SK-N-SH (cell line): ENCODE measurements around the gene PHF21A. TPM values are rescaled to one million over a fixed set of nuclear protein-coding genes. Genes with fewer than 3 reads are reported as not detected.

ENCODE experiments used
- CTCF ChIA-PET: fragments of 300-600, 350-600 bp; formaldehyde crosslinking; extraction: SDS; loops from one replicate; lab custom pipeline; 2021; lab: Yijun Ruan, JAX
- POLR2A ChIA-PET: fragments of 350-600 bp; sonication (Branson Sonifier 250); formaldehyde crosslinking; extraction: SDS; loops from one replicate; lab custom pipeline; 2020; ENCODE audit warnings: antibody characterized with exemption, inconsistent platforms; lab: Yijun Ruan, JAX
- DNase-seq: peaks from one replicate; pipeline ENCODE4 v3.0.0; 2012
- H2AFZ ChIP-seq: fragments of 200-600 bp; sonication (generic); 2 replicates; pipeline ENCODE4 v1.8.1; 2016; ENCODE audit warnings: antibody characterized with exemption, mild to moderate bottlenecking, low read depth
- H3F3A ChIP-seq: fragments of 200-600 bp; sonication (generic); replicated peaks from 2 replicates; pipeline ENCODE3; 2016; ENCODE audit warnings: antibody characterized with exemption, mild to moderate bottlenecking; ENCODE audit not compliant: insufficient read depth
- H3K27ac ChIP-seq, 2 experiments: fragments of 200-500 bp in 1 of 2; fragments of 200-600 bp in 1 of 2; sonication (Bioruptor generic) in 1 of 2; sonication (generic), shearing (Covaris generic) in 1 of 2; 2 replicates each; pipeline versions ENCODE4 v1.5.1 to v1.6.1; 2014 to 2016; ENCODE audit warnings: low read depth in 2 of 2, inconsistent platforms in 1 of 2, low read length in 1 of 2, mild to moderate bottlenecking in 1 of 2, mixed read lengths in 1 of 2
- H3K27me3 ChIP-seq: fragments of 200-600 bp; sonication (generic), shearing (Covaris generic); 2 replicates; pipeline ENCODE4 v1.6.1; 2016; ENCODE audit warnings: mixed run types; ENCODE audit not compliant: insufficient read depth
- H3K36me3 ChIP-seq, 2 experiments: fragments of 200-500 bp in 1 of 2; fragments of 200-600 bp in 1 of 2; sonication (Bioruptor generic) in 1 of 2; sonication (generic) in 1 of 2; replicated peaks in 1 of 2; 2 replicates each; pipeline versions ENCODE3 to v1.5.1; 2014 to 2016; ENCODE audit warnings: low read length in 1 of 2, mild to moderate bottlenecking in 1 of 2; ENCODE audit not compliant: insufficient read depth in 2 of 2, control insufficient read depth in 1 of 2
- H3K4me1 ChIP-seq, 2 experiments: fragments of 200-500 bp in 1 of 2; fragments of 200-600 bp in 1 of 2; sonication (Bioruptor generic) in 1 of 2; sonication (generic), shearing (Covaris generic) in 1 of 2; 2 replicates each; pipeline versions ENCODE4 v1.5.1 to v1.6.1; 2014 to 2016; ENCODE audit warnings: low read depth in 1 of 2, low read length in 1 of 2, mixed run types in 1 of 2; ENCODE audit not compliant: insufficient read depth in 2 of 2, control insufficient read depth in 1 of 2
- H3K4me2 ChIP-seq: fragments of 200-600 bp; sonication (generic), shearing (Covaris generic); 2 replicates; pipeline ENCODE4 v1.6.1; 2017; ENCODE audit warnings: mixed run types
- H3K4me3 ChIP-seq, 2 experiments: fragments of 200-500 bp in 1 of 2; fragments of 200-600 bp in 1 of 2; sonication (Bioruptor generic) in 1 of 2; sonication (generic), shearing (Covaris generic) in 1 of 2; 2 replicates each; pipeline versions ENCODE4 v1.5.1 to v1.8.1; 2014 to 2016; ENCODE audit warnings: low read depth in 2 of 2, inconsistent platforms in 1 of 2, low read length in 1 of 2, mild to moderate bottlenecking in 1 of 2, mixed read lengths in 1 of 2, moderate library complexity in 1 of 2
- H3K79me2 ChIP-seq: fragments of 200-600 bp; sonication (generic); 2 replicates; pipeline ENCODE4 v1.8.1; 2017; ENCODE audit warnings: mild to moderate bottlenecking; ENCODE audit not compliant: insufficient read depth
- H3K9ac ChIP-seq: fragments of 200-600 bp; sonication (generic); 2 replicates; pipeline ENCODE4 v1.6.1; 2017; ENCODE audit warnings: mixed run types
- H3K9me2 ChIP-seq: fragments of 200-600 bp; sonication (generic); 2 replicates; pipeline ENCODE4 v1.6.1; 2017; ENCODE audit warnings: mixed run types
- H3K9me3 ChIP-seq: fragments of 200-600 bp; sonication (generic); 2 replicates; pipeline ENCODE4 v1.6.1; 2017; ENCODE audit warnings: mixed run types, mild to moderate bottlenecking, moderate library complexity
- H4K20me1 ChIP-seq: fragments of 200-600 bp; sonication (generic); 2 replicates; pipeline ENCODE4 v1.6.1; 2017; ENCODE audit warnings: mild to moderate bottlenecking, mixed run types; ENCODE audit not compliant: insufficient read depth
- CHD2 ChIP-seq: fragments of 150-350 bp; IDR thresholded peaks from 2 replicates; pipeline ENCODE4 v1.6.1; 2018; ENCODE audit warnings: low read length; ENCODE audit not compliant: partially characterized antibody
- EP300 ChIP-seq, 2 experiments: IDR thresholded peaks; 2 replicates each; pipeline versions ENCODE4 v1.4.0 to v1.6.1; 2012; ENCODE audit warnings: borderline replicate concordance in 1 of 2, low read depth in 1 of 2, low read length in 1 of 2
- FOXJ3 ChIP-seq: sonication (generic); formaldehyde crosslinking; IDR thresholded peaks from 2 replicates; pipeline ENCODE4 v1.5.1; 2020; ENCODE audit warnings: mild to moderate bottlenecking, missing genetic modification reagents
- FOXM1 ChIP-seq: IDR thresholded peaks from 2 replicates; pipeline ENCODE4 v1.4.0; 2012; ENCODE audit warnings: low read depth, mild to moderate bottlenecking
- GATA2 ChIP-seq: sonication (generic); formaldehyde crosslinking; IDR thresholded peaks from 2 replicates; pipeline ENCODE4 v1.5.0; 2020; ENCODE audit warnings: mild to moderate bottlenecking, missing genetic modification reagents
- MXI1 ChIP-seq: IDR thresholded peaks from 2 replicates; pipeline ENCODE4 v1.6.1; 2012; ENCODE audit warnings: mild to moderate bottlenecking, low read depth, low read length, improper control_type of control experiment
- POLR2AphosphoS5 ChIP-seq: IDR thresholded peaks from 2 replicates; pipeline ENCODE4 v1.6.1; 2012; ENCODE audit warnings: low read depth, low read length
- RAD21 ChIP-seq: IDR thresholded peaks from 2 replicates; pipeline ENCODE4 v1.6.1; 2012; ENCODE audit warnings: mild to moderate bottlenecking, low read length
- TAF1 ChIP-seq: IDR thresholded peaks from 2 replicates; pipeline ENCODE4 v1.6.1; 2012; ENCODE audit warnings: low read depth, mild to moderate bottlenecking, low read length, moderate library complexity, borderline replicate concordance
- TEAD4 ChIP-seq: IDR thresholded peaks from 2 replicates; pipeline ENCODE4 v1.4.0; 2012; ENCODE audit warnings: mild to moderate bottlenecking, borderline replicate concordance; ENCODE audit not compliant: insufficient read depth
- WGBS: methylation state at CpG from one replicate; pipeline ENCODE4 v1.1.6; 2017; ENCODE audit warnings: low lambda C conversion rate; 5-methylcytosine and 5-hydroxymethylcytosine counted together
- polyA plus RNA-seq, 3 experiments: library from polyadenylated mRNA; depleted of rRNA; stranded (reverse); fragments of >200 nt; gene quantifications; 2 replicates each; pipeline ENCODE4 v1.2.3, GENCODE V29; 2012
- TF ChIP-seq, protein P1 (sequence below): IDR thresholded peaks from 2 replicates; pipeline ENCODE4 v1.4.0; 2012; ENCODE audit warnings: low read depth, borderline replicate concordance
- TF ChIP-seq, protein P2 (sequence below): fragments of 150-350 bp; IDR thresholded peaks from 2 replicates; pipeline ENCODE4 v1.6.1; 2017; ENCODE audit warnings: antibody characterized with exemption, low read length, low read depth, borderline replicate concordance
- TF ChIP-seq, protein P3 (sequence below): fragments of 150-350 bp; IDR thresholded peaks from 2 replicates; pipeline ENCODE4 v1.6.1; 2016; ENCODE audit warnings: mild to moderate bottlenecking, low read depth, low read length
- TF ChIP-seq, protein P4 (sequence below): IDR thresholded peaks from 2 replicates; pipeline ENCODE4; 2012

The PHF21A gene
- polyA plus RNA-seq, 1 of the 3 experiments (the other 2 are of a cell fraction) = 18.8 TPM

DNA sequence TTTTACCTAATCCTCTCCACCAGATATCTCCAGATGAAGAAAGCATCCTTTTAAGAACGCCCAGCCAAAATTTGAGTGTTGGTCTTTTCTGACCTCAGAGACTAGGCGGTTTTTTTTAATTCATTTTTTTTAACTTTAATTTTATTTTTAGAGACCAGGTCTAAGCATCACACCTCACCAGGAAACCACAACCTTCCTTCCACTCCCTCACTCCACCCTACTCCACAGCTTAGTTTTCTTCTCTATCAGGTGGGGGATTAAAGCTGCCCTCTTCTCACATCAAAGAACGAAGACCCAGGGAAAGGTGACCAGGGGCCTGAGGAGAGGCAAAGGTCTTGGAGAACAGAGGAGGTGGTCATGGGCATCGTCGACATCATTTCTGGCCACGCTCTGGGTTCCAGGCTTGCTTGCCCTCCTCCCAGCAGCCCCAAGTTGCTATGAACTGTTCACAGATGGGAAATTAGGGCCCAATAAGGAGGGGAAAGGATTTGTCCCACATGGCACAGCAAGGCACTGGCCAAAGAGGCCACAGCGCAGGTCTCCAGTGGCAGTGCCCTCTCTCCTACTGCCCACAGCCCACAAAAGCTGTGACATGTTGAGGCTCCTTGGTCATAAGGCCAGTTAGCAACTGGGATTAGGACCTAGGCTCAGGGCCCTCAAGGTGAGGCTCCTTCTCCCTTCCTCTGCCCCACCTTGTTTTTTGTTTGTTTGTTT lies 202.1 kb downstream of the PHF21A start (continued):
- TF ChIP-seq, protein P1, sequence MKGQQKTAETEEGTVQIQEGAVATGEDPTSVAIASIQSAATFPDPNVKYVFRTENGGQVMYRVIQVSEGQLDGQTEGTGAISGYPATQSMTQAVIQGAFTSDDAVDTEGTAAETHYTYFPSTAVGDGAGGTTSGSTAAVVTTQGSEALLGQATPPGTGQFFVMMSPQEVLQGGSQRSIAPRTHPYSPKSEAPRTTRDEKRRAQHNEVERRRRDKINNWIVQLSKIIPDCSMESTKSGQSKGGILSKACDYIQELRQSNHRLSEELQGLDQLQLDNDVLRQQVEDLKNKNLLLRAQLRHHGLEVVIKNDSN = no peak

DNA sequence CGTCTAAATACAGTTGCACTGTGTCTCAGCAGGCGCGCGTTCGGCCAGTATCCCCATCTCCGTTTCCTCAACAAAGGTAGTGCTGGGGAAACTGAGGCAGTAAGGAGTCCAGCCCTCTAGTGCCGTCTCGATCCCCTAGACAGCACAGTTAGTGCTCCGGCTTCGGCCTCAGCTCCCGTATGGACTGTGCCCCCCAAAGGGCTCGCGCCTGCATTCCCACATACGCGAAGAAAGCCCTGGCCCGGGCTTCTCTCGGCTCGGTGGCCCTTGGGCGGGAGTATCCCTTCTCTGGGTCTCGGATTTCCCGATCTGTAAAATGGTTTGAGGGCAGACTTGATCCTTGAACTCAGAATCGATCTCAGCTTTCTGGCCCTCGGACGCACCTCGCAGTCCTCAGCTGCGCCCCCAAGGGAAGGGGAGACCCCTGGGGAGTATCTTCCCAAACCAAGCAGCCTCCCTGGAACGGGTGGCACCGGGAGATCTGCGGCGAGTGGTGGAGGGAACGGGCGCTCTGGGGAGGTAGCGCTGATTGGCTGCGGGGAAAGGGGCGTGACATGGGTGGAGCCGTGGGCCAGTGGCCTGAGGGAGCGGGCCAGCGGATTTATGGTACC lies 202.8 kb downstream of the PHF21A start:
- Histone ChIP-seq H3K27me3 (no peaks in the 10 kb centered on the region), H3K36me3 (peaks cover 0 to 23% of the 10 kb centered on the region in 2 experiments), H3F3A (peaks cover 4% of the 10 kb centered on the region), H3K79me2 (peaks cover 19% of the 10 kb centered on the region), H3K9me2 (no peaks in the 10 kb centered on the region), H3K4me1 (peaks cover 7 to 17% of the 10 kb centered on the region in 2 experiments; a peak in 3 of 4 replicates), H3K27ac (peak overlapping the region; percentile 83 to 89), H3K4me2 (peak overlapping the region; percentile 97), H3K4me3 (peak overlapping the region; percentile 95 to 99), H3K9ac (peak overlapping the region; percentile 89; the same call in 1 of the 2 replicates), H2AFZ (peak overlapping the region; percentile 95), H4K20me1 (no peaks in the 10 kb centered on the region), H3K9me3 (no peaks in the 10 kb centered on the region)
- ChIA-PET CTCF (interaction anchor here (1.0 to 6.2 kb wide), 5 partner anchors 18 to 321 kb away, joined by 3 to 35 read pairs (median 4); no protein-coding TSS in a partner anchor), POLR2A (interaction anchor here (0.5 to 2.3 kb wide), 9 partner anchors 8 to 377 kb away, joined by 3 to 15 read pairs (median 4); no protein-coding TSS in a partner anchor)
- TF ChIP-seq FOXJ3 (CRISPR knock-in tag) (no peak), GATA2 (CRISPR knock-in tag) (no peak), EP300 (IDR thresholded peaks at IDR 0.05; ENCODE audit: borderline replicate concordance in 1 of 2, low read depth in 1 of 2, low read length in 1 of 2) (no peak), TAF1 (0 out of 2 replicates have a peak, but pooled peaks have one; percentile 39), CHD2 (peak; percentile 21), POLR2AphosphoS5 (peak; percentile 83), TEAD4 (no peak), MXI1 (peak; percentile 56; the same call in 1 of the 2 replicates), FOXM1 (no peak), RAD21 (no peak)
- TF ChIP-seq, protein P2, sequence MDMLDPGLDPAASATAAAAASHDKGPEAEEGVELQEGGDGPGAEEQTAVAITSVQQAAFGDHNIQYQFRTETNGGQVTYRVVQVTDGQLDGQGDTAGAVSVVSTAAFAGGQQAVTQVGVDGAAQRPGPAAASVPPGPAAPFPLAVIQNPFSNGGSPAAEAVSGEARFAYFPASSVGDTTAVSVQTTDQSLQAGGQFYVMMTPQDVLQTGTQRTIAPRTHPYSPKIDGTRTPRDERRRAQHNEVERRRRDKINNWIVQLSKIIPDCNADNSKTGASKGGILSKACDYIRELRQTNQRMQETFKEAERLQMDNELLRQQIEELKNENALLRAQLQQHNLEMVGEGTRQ = no peak
- TF ChIP-seq, protein P3, sequence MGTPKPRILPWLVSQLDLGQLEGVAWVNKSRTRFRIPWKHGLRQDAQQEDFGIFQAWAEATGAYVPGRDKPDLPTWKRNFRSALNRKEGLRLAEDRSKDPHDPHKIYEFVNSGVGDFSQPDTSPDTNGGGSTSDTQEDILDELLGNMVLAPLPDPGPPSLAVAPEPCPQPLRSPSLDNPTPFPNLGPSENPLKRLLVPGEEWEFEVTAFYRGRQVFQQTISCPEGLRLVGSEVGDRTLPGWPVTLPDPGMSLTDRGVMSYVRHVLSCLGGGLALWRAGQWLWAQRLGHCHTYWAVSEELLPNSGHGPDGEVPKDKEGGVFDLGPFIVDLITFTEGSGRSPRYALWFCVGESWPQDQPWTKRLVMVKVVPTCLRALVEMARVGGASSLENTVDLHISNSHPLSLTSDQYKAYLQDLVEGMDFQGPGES = no peak
- TF ChIP-seq, protein P4, sequence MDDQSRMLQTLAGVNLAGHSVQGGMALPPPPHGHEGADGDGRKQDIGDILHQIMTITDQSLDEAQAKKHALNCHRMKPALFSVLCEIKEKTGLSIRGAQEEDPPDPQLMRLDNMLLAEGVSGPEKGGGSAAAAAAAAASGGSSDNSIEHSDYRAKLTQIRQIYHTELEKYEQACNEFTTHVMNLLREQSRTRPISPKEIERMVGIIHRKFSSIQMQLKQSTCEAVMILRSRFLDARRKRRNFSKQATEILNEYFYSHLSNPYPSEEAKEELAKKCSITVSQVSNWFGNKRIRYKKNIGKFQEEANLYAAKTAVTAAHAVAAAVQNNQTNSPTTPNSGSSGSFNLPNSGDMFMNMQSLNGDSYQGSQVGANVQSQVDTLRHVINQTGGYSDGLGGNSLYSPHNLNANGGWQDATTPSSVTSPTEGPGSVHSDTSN = 0 out of 2 replicates have a peak, but pooled peaks have one; percentile 22
- under 1% methylated on average over 28 of the region's 38 CpGs for WGBS
- DNase-seq = peak; percentile 94
